PC-3 (cell line): ENCODE measurements around the gene AP5S1. TPM values are rescaled to one million over a fixed set of nuclear protein-coding genes. Genes with fewer than 3 reads are reported as not detected.
A peak's percentile ranks its signal among the peaks of the same experiment; 100 is the strongest.

Experiments
- ATAC-seq: fragments of 200-7000 bp; cut with Tn5 transposase; 2 replicates; pipeline ENCODE4 v1.9.1; 2020; ENCODE audit warnings: mild to moderate bottlenecking, moderate library complexity
- BruUV-seq: library from RNA; stranded (reverse); fragments of 400-500 nt; replicated peaks from 2 replicates; lab custom pipeline; 2021; lab: Mats Ljungman, UMichigan
- CTCF ChIA-PET: fragments of 300-600 bp; sonication (Branson Sonifier 250); formaldehyde crosslinking; loops from one replicate; lab custom pipeline; 2022; ENCODE audit warnings: antibody characterized with exemption; lab: Charles Lee
- POLR2A ChIA-PET: fragments of 300-600 bp; sonication (Branson Sonifier 250); formaldehyde crosslinking; loops from one replicate; lab custom pipeline; 2022; ENCODE audit warnings: antibody characterized with exemption; ENCODE audit not compliant: unreplicated experiment; lab: Charles Lee
- DNase-seq: peaks from one replicate; pipeline ENCODE4 v3.0.0-alpha.2; 2015
- H2AFZ ChIP-seq: fragments of 300-600 bp; sonication (generic); 2 replicates; pipeline ENCODE4 v1.6.0; 2016; ENCODE audit warnings: antibody characterized with exemption, low read length
- H3F3A ChIP-seq: fragments of 300-600 bp; sonication (generic); one replicate; pipeline ENCODE4 v1.6.0; 2017; ENCODE audit warnings: antibody characterized with exemption, low read length, control low read depth, mild to moderate bottlenecking; ENCODE audit not compliant: unreplicated experiment
- H3K27ac ChIP-seq: fragments of 300-600 bp; sonication (generic); 2 replicates; pipeline ENCODE4 v1.5.1; 2016; ENCODE audit warnings: mild to moderate bottlenecking, low read length
- H3K27me3 ChIP-seq: fragments of 300-600 bp; sonication (generic); 2 replicates; pipeline ENCODE4 v1.6.1; 2016; ENCODE audit warnings: low read length, mixed read lengths
- H3K36me3 ChIP-seq: fragments of 300-600 bp; sonication (generic); 2 replicates; pipeline ENCODE4 v1.6.1; 2016; ENCODE audit warnings: low read depth, mixed run types, low read length, mixed read lengths
- H3K4me1 ChIP-seq: fragments of 300-600 bp; sonication (generic); 2 replicates; pipeline ENCODE4 v1.5.1; 2016; ENCODE audit warnings: low read length; ENCODE audit not compliant: insufficient read depth
- H3K4me2 ChIP-seq: fragments of 300-600 bp; sonication (generic); 2 replicates; pipeline ENCODE4 v1.6.0; 2016; ENCODE audit warnings: low read length
- H3K4me3 ChIP-seq: fragments of 300-600 bp; sonication (generic); 2 replicates; pipeline ENCODE4 v1.5.1; 2016; ENCODE audit warnings: mild to moderate bottlenecking, low read length, mixed read lengths
- H3K79me2 ChIP-seq: fragments of 300-600 bp; sonication (generic); 2 replicates; pipeline ENCODE4 v1.6.1; 2017; ENCODE audit warnings: low read length, mixed read lengths
- H3K9ac ChIP-seq: fragments of 300-600 bp; sonication (generic); 2 replicates; pipeline ENCODE4 v1.6.0; 2016; ENCODE audit warnings: mild to moderate bottlenecking, low read length
- H3K9me2 ChIP-seq: fragments of 300-600 bp; sonication (generic); replicated peaks from 2 replicates; pipeline ENCODE4 v1.6.1; 2016; ENCODE audit warnings: mixed run types, low read length, mixed read lengths
- H3K9me3 ChIP-seq: fragments of 300-600 bp; sonication (generic); 2 replicates; pipeline ENCODE4 v1.6.1; 2016; ENCODE audit warnings: low read length, mixed read lengths
- H4K20me1 ChIP-seq: fragments of 300-600 bp; sonication (generic); 2 replicates; pipeline ENCODE4 v1.6.1; 2016; ENCODE audit warnings: low read length, mixed read lengths
- CTCF ChIP-seq: fragments of 300-600 bp; sonication (generic); conservative IDR thresholded peaks from 2 replicates; pipeline ENCODE4 v1.5.1; 2017; ENCODE audit warnings: antibody characterized with exemption, low read depth, mild to moderate bottlenecking, low read length
- EZH2 ChIP-seq: fragments of 300-600 bp; sonication (generic); IDR thresholded peaks from one replicate; pipeline ENCODE4 v1.6.1; 2017; ENCODE audit warnings: antibody characterized with exemption, mild to moderate bottlenecking, low read length; ENCODE audit not compliant: unreplicated experiment
- EZH2phosphoT487 ChIP-seq: fragments of 300-600 bp; sonication (generic); IDR thresholded peaks from 2 replicates; pipeline ENCODE4 v1.6.1; 2018; ENCODE audit warnings: mild to moderate bottlenecking, antibody characterized with exemption, low read length, borderline replicate concordance
- intact Hi-C: fragments of 100-400 bp; cut with micrococcal nuclease; formaldehyde crosslinking; loops from 2 replicates; pipeline ENCODE4 v1.9.0; 2023
- total RNA-seq: library from RNA; depleted of rRNA; stranded (reverse); fragments of >200 nt; gene quantifications from 2 replicates; pipeline ENCODE4 v1.2.3, GENCODE V29; 2014

AP5S1 gene
- total RNA-seq, 1 experiment from 2014 or later = 31.4 TPM

- H3K27me3 ChIP-seq = no peaks in the 10 kb centered on the region
- H2AFZ ChIP-seq = peak overlapping the region; percentile 8; the same call in 1 of the 2 replicates
- CTCF ChIA-PET = interaction anchor here (2.0 to 3.0 kb wide), 2 partner anchors 33 to 35 kb away, joined by 13 to 16 read pairs; partner anchors contain the start of gene AP5S1
- H3K36me3 ChIP-seq = 0 out of 2 replicates have a peak, but pooled peaks cover 3% of the 10 kb centered on the region
- POLR2A ChIA-PET = interaction anchor here (0.6 kb wide), 1 partner anchor 24 kb away, joined by 6 read pairs; no protein-coding TSS in a partner anchor
- peaks cover 28% of the 10 kb centered on the region for H4K20me1 ChIP-seq
- H3K9me3 ChIP-seq = no peaks in the 10 kb centered on the region
- peak overlapping the region; percentile 55 for H3K27ac ChIP-seq
- peak overlapping the region; percentile 87 for H3K9ac ChIP-seq
- intact Hi-C loops = no loop called here
- H3K4me3 ChIP-seq = peak overlapping the region; percentile 73
- peaks cover 12% of the 10 kb centered on the region for H3F3A ChIP-seq
- ATAC-seq (peak; percentile 0; the same call in 1 of the 2 replicates), DNase-seq (peak; percentile 36)
- BruUV-seq = no TSS peak
- H3K4me2 ChIP-seq = peak overlapping the region; percentile 98
- peaks cover 40% of the 10 kb centered on the region for H3K79me2 ChIP-seq
- peaks cover 41% of the 10 kb centered on the region for H3K4me1 ChIP-seq
- H3K9me2 ChIP-seq = no peaks in the 10 kb centered on the region
- TF ChIP-seq EZH2phosphoT487 (no peak), EZH2 (no peak), CTCF (no peak)
Observed at GRCh38 chr20:3785240-3786125, 34.9 kb upstream of the AP5S1 start.

- no peaks in the 10 kb centered on the region for H3K27me3 ChIP-seq
- no peaks in the 10 kb centered on the region for H3K9me2 ChIP-seq
- DNase-seq (peak; percentile 55), ATAC-seq (peak; percentile 23)
- H3K9ac ChIP-seq = peak overlapping the region; percentile 87
- peak overlapping the region; percentile 98 for H3K4me2 ChIP-seq
- H3F3A ChIP-seq = peaks cover 12% of the 10 kb centered on the region
- H4K20me1 ChIP-seq = peaks cover 28% of the 10 kb centered on the region
- peak overlapping the region; percentile 73 for H3K4me3 ChIP-seq
- intact Hi-C loops = no loop called here
- peaks cover 36% of the 10 kb centered on the region for H3K4me1 ChIP-seq
- H3K36me3 ChIP-seq = 0 out of 2 replicates have a peak, but pooled peaks cover 3% of the 10 kb centered on the region
- peak overlapping the region; percentile 8; the same call in 1 of the 2 replicates for H2AFZ ChIP-seq
- no TSS peak for BruUV-seq
- CTCF ChIA-PET = interaction anchor here (0.6 to 3.0 kb wide), 5 partner anchors 10 to 104 kb away, joined by 3 to 16 read pairs (median 3); partner anchors contain the start of genes AP5S1 and CDC25B
- H3K79me2 ChIP-seq = peaks cover 40% of the 10 kb centered on the region
- POLR2A ChIA-PET = interaction anchor here (1.0 kb wide), 1 partner anchor 34 kb away, joined by 4 read pairs; the partner anchor contains the start of gene AP5S1
- no peaks in the 10 kb centered on the region for H3K9me3 ChIP-seq
- no peak for TF ChIP-seq EZH2phosphoT487
- no peak for TF ChIP-seq EZH2
- TF ChIP-seq CTCF = no peak
- peak overlapping the region; percentile 55 for H3K27ac ChIP-seq
Observed at GRCh38 chr20:3786126-3786484, 34.2 kb upstream of the AP5S1 start.
